ENCODE measurements around the gene ZC3H10.

The ZC3H10 gene

DNA sequence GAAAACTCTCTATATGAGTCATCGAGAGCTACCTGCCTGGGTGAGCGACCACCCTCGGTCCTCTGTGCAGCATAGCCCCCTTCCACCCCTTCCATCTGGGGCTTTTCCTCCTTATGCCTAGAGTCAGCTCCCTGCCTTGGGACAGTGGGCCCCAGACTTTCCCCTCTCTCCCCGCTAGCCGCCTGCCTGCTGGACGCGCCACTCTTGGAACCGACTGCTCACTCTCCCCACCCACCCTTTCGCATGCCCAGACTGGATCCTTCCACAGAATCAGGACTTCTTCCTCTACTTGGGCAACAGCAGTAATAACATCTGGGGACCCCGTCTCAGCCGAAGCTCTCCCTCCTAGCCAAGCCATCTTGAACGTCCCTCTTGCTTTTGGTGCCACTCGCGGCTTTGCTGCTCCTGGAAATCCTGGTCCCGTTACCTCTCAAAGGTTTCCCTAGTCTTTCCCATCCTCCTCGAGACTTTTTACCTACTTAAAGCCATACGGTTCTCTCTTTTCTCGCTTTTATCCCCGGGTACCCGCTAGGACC is 10.7 kb downstream of the ZC3H10 start:
- no peak for DNase-seq

DNA sequence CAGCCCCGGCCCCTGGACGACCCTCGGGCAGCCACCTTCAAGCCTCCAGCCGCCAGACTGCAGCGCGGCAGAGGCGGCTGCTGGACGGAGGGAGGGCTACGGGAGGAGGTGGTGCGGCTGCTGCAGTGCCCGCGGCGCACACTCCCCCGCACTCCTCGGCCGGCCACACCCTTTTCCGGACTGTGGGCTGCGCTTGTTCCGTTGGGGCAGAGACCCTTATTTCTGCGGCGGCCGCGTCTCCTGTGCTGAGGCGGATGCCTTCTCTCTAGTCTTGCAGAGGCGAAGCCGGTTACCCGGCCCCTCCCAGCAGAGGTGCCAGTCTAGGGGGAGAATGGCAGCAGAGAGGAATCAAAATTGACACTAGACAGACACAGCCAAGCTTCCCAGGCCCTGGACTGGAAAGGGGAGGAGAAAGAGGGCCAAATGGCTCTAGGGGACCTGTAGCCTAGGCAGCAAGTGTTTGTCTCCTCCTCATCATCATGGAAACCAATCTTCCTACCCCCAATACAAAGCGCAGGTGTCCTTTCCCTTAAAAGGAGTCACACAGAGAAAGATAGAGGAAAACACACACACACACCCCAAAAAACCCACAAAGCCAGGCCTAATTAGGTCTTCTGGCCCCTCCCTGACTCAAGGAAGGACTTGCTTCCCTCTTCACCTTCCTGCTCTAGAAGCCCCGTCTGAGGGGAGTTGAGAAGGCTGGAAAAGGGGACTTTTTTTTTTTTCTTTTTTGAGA is 11.3 kb downstream of the ZC3H10 start:
- DNase-seq: no peak

DNA sequence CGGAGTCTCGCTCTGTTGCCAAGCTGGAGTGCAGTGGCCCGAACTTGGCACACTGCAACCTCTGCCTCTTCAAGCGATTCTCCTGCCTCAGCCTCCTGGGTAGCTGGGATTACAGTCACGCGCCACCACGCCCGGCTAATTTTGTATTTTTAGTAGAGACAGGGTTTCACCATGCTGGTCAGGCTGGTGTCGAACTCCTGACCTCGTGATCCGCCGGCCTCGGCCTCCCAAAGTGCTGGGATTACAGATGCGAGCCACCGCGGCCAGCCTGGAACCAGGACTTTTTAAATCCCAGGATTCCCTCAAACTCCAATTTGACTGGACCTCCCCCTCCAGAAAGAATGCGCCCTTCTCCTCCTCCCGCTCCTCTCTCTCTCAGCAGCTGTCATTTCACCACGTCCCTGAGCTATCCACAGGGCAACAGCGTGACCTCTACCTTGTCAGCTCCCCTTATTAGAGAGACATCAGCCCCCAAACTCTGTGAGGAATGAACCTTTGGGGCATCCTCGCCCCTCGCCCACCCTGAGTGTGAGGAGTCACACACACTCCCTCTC is 12.0 kb downstream of the ZC3H10 start:
- DNase-seq: no peak

DNA sequence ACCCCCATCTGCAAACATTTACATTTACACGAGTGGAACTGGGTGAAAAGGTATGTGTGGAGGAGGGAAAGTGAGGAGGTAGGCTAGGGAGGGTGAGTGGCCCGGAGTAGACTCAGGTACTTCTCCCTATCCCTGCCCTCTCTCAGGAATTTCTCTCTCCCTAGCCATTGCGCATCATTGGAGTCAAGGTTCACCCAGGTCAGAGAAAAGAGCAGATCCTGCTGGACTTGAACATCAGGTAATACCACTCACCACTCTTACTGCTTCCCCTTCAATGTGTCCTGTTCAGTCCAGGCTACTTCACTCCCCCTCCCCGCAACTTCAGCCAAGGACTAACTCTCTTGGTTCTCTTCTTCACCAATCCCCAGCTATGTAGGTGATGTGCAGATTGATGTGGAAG is 12.8 kb downstream of the ZC3H10 start:
- no peak for DNase-seq

DNA sequence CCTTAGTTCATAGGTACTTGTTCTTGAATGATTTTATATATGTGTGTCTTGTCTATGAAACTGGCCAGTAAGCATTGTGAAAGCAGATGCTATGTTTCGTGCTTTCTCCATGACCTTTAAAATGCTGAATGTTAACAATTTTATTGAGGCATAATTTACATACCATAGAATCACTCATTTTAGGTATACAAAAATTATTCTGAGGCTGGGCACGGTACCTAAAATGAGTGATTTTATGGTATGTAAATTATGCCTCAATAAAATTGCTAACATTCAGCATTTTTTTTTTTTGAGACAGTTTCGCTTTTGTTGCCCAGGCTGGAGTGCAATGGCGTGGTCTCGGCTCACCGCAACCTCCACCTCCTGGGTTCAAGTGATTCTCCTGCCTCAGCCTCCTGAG is 16.8 kb downstream of the ZC3H10 start:
- DNase-seq: no peak

DNA sequence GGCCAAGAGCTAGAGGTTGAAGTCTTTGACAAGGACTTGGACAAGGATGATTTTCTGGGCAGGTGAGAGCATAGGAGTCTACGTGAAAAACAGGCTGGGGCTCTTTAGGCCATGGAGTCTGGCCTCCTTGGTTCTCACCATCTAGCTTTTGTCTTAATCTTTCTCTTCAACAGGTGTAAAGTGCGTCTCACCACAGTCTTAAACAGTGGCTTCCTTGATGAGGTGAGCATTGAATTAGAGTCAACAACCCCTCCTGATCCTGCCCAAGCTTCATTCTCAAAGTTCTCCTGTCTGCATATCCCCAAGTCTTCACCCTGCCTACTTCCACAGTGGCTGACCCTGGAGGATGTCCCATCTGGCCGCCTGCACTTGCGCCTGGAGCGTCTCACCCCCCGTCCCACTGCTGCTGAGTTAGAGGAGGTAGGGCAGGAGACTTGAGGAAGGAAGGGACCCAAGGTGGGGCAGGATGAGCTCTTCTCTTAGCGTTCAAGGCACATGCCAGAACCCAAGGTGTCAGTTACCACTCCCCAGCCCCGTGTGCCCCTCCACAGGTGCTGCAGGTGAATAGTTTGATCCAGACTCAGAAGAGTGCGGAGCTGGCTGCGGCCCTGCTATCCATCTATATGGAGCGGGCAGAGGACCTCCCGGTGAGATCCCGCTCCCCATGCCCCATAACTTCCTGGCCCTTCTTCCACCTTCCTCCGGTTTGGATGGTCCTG is 19.9 kb downstream of the ZC3H10 start:
- DNase-seq: no peak

DNA sequence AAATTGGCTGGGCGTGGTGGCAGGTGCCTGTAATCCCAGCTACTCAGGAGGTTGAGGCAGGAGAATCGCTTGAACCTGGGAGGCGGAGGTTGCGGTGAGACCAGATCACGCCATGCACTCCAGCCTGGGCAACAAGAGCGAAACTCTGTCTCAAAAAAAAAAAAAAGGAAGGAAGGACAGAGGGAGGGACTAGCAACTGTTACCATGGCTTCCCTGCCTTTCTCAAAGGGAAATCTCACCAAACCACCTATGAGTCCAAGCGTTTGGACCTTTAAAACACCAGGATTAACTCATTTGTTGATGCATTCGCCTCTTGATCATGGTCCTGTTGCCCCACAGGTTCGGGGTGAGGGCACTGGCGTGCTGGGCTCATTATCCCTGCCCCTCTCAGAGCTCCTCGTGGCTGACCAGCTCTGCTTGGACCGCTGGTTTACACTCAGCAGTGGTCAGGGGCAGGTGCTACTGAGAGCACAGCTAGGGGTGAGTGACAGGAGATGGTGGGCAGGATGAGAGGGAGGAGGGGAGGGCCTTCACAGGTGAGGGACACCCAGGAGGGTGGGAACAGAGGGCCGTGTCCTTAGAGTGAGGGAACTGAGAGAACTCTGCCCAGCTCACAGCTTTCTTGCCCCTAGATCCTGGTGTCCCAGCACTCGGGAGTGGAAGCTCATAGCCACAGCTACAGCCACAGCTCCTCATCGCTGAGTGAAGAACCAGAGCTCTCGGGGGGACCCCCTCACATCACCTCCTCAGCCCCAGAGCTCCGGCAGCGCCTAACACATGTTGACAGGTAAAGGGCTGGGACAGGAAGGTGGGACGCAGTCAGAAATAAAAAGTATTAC is 24.1 kb downstream of the ZC3H10 start:
- no peak for DNase-seq

DNA sequence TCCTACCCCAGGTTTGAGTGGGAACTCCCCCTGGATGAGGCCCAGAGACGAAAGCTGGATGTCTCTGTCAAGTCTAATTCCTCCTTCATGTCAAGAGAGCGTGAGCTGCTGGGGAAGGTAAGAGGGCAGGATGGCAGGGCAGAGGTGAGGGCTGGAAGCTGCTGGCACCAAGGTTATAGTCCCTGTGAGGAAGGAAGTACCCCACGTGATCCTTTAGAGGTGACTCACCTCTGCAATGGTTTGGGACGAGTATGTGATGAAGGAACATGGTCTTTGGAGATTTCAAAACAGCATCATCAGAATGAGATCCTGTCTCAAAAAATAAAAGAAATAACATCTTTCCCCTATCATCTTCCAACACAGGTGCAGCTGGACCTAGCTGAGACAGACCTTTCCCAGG is 25.2 kb downstream of the ZC3H10 start:
- no peak for DNase-seq

DNA sequence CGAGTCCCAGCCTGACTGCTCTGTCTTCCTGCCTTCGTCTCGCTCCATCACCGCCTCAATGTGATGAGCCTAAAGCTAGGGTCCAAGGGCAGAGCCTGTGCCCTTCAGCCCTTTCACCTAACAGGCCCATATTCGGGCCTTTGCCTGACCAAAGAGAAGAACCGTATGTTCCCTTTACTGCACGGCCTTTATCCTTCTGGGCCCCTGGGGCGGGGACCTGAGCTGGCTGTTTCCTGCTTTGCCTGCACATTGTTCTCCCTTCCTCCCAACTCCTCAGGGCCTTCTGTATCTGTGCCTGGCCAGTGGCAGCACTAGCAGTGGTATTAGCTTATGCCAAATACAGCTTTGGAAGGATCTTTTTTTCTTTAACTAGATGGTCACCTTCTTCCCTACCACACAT is 25.8 kb downstream of the ZC3H10 start:
- no peak for DNase-seq

DNA sequence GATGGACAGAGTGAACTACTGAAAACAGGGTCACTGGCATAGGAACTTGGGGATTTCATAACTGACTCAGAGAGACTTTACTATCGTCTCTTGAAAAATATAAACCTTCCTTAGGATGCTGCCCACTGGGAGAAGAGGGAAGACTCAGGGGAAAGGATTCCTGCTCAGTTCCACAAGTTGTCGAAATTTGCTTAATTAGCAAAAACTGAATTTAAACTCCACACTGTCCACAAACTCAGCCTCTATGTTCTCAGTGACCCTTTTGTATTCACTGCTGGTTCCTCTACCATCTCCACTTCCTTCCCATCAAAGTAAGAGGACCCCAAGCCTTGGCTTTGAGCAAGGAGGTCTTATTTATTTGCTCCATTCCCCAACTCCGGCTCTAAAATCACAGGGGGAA is 27.2 kb downstream of the ZC3H10 start:
- no peak for DNase-seq

DNA sequence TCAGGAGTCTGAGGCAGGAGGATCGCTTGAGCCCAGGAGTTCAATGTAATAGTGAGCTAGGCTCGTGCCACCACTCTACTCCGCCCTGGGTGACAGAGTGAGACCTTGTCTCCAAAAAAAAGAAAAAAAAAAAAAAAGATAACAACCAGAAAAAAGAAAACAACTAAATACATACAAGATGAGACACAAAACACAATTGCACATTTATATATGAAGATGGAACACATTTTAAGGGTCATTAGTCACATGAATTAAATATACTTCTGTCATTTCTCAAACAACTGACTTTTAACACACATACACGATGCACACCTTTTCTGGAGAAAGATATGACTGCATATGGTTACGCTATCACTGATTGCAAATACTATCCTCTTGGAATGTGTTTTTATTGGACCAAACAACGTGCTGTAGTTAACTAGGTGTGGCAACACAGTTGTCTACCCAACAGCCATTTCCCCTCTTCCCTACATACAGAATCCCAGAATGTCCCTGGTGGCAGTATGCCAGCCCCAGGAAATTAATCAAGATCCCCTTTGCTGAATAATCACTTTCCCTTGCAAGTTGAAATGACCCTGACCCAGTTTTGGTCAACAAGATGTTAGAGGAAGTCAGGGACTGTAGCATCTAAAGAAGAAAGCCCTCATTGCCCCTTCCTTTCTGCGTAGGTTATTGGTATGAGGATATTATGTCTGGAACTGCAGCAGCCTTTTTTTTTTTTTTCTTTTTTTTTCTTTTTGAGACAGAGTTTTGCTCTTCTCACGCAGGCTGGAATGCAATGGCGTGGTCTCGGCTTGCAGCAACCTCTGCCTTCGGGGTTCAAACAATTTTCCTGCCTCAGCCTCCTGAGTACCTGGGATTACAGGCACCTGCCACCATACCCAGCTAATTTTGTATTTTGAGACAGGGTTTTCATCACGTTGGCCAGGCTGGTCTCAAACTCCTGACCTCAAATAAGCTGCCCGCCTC is 28.7 kb downstream of the ZC3H10 start:
- no peak for DNase-seq

DNA sequence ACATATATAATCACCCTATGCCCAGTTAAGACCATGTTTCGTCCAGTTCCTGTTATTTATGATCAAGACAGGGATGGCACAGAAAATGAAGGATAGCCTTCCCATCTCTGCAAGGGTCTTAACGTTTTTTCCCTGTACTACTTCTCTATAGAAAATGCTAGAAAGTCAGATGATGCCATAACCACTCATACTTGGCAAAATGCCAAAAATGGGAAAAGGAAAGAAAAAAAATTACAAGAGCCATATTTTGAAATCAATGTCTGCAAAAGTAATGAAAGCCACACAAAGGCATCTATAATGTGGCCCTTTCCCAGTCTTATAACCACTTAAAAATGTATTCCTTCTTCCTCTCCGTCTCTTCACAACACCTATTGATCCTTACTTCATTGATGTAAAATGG is 32.5 kb downstream of the ZC3H10 start:
- DNase-seq: no peak

DNA sequence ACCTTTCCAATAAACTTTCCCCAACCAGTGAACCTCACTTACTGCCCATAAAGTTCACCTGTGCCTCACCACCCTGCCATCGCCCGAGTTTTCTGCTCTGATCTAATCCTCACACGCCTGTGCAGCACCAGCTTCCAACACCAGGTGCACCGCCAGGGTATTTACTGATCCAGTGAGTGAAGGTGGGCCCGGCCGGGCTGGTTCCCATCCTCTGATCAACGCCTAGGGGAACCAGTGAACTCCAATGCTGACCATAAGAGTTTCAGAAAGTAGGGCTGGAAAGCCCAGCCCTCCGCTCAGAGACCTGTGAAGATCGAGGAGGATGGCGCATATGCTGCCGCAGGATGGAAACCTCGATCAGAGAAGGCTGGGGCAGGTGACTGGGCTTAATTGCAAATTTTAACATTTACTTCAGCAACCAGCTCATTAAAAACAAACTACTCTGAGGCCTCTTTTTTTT is 33.6 kb downstream of the ZC3H10 start:
- no peak for DNase-seq

DNA sequence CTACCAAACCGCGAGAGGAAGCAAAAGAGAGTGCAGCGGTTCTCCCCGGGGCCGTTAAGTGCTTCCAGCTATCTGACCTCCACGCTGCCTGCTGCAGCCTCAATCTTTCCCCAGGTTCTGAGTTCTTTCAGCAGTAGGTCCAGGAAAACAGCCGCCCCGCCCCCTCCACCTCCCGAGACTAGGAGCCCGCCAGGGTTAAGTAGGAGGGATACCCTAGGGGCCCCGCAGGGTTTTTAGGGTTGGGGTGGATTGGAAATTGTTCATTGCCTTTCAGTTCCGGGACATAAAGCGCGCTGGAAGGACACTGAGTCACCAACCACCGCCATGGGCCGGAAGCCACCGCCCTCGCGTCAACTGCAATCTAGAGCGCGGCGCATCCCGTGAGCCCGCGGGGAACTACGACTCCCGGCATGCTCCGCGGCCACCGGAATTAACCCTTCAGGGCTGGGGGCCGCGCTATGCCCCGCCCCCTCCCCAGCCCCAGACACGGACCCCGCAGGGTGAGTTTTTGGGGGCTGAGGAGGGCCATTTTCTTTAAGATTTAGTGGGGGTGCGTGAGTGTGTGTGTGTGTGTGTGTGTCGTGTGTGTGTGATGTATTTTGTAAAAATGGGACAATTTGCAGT is 34.2 kb downstream of the ZC3H10 start, which contains the start of gene MYL6B:
Gene MYL6B, plus strand, starts transcription at position 456 of the 624 bp plus-strand sequence. CDS start 1,332 bp downstream, outside the sequence.
- peak in 1 of 2 experiments; percentile 40 for DNase-seq

DNA sequence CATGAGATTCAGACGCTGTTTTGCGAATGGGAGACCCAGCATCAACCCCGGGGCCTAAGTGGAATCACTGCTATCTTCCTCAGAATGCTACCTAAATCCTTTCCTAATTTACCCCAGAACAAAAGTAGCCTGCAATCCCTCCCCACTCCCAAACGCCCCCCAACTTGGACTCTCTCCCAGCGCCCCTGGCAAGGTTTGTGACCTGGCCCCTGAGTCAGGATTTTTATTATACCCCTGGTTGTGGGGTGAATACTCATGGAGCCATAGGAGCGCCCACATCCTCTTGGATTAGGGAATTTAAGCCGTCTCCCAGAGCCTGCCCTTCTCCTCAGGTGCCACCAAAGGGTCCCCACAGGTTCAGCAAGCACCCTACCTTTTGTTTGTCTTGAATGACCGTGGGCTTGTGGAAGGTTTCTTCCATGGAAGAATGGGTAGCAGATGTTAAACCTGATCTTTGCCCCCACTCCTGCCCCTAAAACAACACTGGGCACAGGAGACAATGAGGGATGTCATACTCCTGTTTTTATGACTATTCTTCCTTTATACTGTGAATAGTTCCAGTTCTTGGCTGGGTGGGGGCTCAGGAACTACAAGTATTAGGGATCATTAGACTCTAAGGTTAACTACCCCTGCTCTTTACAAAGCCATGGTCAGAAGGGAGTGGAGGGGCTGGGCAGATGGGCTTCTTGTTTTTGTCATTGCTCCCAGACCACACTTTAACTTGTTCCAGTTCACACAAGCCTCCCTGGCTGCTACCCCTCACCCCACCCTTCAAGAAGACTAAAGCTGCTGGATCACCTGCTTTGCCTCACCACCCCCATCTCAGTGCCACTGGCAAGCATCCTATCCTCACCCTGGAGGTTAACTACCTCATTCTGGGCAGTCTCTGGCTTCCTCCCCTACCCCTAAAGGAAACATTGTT is 35.0 kb downstream of the ZC3H10 start:
- DNase-seq: no peak

DNA sequence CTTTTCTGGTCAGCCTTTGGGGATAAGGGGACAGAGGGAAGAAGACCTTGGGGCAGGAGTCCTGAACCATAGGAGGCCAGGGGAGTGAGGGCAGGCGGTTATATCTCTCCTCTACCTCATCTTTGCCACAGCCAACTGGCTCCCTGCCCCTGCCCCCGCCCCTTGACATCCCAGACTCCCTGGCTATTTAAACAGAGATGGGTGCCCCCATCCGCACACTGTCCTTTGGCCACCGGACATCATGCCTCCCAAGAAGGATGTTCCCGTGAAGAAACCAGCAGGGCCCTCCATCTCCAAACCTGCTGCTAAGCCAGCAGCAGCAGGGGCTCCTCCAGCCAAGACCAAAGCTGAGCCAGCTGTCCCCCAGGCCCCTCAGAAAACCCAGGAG is 35.6 kb downstream of the ZC3H10 start:
- no peak for DNase-seq

DNA sequence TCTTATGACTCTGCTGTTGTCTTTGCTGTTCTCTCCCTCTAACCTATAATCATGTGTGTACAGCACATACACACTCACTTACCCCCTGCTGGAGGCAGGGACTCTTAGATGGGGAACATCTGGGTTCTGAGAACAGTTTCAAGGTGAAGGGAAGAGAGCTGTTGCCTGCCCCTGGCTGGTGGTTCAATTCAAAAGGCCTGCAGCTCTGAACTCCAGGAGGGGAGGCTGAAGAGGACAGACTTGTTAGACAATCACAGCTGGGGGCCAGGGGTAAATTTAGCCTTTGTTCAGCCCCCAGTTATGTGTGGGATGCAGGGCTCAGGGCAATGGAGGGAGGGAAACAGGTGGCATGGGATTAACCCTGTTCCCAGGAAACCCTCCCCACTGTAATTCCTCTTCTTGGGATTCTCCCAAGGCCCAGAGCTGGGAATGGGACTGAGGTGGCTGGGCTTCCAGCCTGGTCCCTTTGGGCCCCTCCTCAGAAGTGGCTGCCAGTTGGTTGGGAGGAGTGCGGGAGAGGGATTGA is 36.2 kb downstream of the ZC3H10 start:
- no peak for DNase-seq

DNA sequence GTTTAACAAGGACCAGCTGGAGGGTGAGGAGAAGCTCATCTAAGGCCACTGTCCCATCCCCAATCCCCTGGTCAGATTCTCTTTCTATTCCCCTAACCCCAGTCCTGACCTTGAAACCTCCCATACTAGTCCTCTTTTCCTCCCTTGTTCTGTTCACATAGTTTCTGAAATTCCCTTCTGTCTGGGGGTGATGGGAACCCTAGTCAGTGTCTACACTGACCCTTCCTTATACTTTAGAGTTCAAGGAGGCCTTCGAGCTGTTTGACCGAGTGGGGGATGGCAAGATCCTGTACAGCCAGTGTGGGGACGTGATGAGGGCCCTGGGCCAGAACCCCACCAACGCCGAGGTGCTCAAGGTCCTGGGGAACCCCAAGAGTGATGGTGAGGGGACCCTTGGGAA is 36.8 kb downstream of the ZC3H10 start:
- no peak for DNase-seq

DNA sequence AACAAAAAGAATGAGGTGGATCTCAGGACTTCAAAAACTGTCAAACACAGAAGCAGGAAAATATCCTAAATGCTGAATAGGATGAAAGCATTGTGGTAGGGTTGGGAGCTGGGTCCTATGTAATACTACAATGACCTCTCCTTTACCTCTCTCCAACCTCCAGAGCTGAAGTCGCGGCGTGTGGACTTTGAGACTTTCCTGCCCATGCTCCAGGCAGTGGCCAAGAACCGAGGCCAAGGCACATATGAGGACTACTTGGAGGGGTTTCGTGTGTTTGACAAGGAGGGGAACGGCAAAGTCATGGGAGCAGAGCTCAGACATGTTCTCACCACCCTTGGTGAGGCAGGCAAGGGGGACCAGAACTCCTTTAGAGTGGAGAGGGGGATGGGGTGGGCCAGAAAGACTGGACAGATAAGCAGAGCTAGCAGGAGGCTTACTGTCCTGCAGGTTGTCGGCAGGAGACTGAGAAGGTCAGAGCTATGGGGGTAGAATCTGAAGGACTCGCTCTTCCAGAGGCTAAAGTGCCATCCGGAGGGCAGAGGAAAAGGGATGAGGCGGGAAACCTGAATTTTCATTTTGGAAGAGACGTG is 37.3 kb downstream of the ZC3H10 start:
- no peak for DNase-seq

Measured in cerebellar nuclear complex (tissue), 1 donor.